Ishikawa (cell line): Measurements from ENCODE around the gene PTPN13.

Experiments used
- CEBPB ChIP-seq: IDR thresholded peaks from 2 replicates; pipeline ENCODE4 v1.6.1; 2012
- CREB1 ChIP-seq: IDR thresholded peaks from 2 replicates; pipeline ENCODE4 v1.6.1; 2012; ENCODE audit warnings: low read depth
- EGR1 ChIP-seq: IDR thresholded peaks from 2 replicates; pipeline ENCODE4 v1.6.1; 2012
- EP300 ChIP-seq: IDR thresholded peaks from 2 replicates; pipeline ENCODE4 v1.6.1; 2012; ENCODE audit warnings: borderline replicate concordance
- FOXM1 ChIP-seq: IDR thresholded peaks from 2 replicates; pipeline ENCODE4 v1.6.1; 2012; ENCODE audit warnings: low read depth, borderline replicate concordance
- MAX ChIP-seq: IDR thresholded peaks from 2 replicates; pipeline ENCODE4 v1.6.1; 2012
- NFIC ChIP-seq: IDR thresholded peaks from 2 replicates; pipeline ENCODE4 v1.6.1; 2012
- RAD21 ChIP-seq: IDR thresholded peaks from 2 replicates; pipeline ENCODE4 v1.6.1; 2012; ENCODE audit warnings: low read depth
- REST ChIP-seq: IDR thresholded peaks from 2 replicates; pipeline ENCODE4 v1.6.1; 2012; ENCODE audit warnings: low read depth, mild to moderate bottlenecking
- TAF1 ChIP-seq: IDR thresholded peaks from 2 replicates; pipeline ENCODE4 v1.6.1; 2012; ENCODE audit warnings: low read depth, mild to moderate bottlenecking
- TCF12 ChIP-seq: IDR thresholded peaks from 2 replicates; pipeline ENCODE4 v1.6.1; 2012; ENCODE audit warnings: low read depth
- TEAD4 ChIP-seq: IDR thresholded peaks from 2 replicates; pipeline ENCODE4 v1.6.1; 2012
- USF1 ChIP-seq: IDR thresholded peaks from 2 replicates; pipeline ENCODE4 v1.6.1; 2012
- YY1 ChIP-seq: IDR thresholded peaks from 2 replicates; pipeline ENCODE4 v1.6.1; 2012; ENCODE audit warnings: low read depth
- ZBTB7A ChIP-seq: IDR thresholded peaks from 2 replicates; pipeline ENCODE4 v1.6.1; 2012; ENCODE audit warnings: low read depth

Gene PTPN13

GRCh38 chr4:86755388-86755787 is 161.3 kb downstream of the PTPN13 start:
- TF ChIP-seq ZBTB7A (no peak), CEBPB (no peak), RAD21 (no peak)

DNA sequence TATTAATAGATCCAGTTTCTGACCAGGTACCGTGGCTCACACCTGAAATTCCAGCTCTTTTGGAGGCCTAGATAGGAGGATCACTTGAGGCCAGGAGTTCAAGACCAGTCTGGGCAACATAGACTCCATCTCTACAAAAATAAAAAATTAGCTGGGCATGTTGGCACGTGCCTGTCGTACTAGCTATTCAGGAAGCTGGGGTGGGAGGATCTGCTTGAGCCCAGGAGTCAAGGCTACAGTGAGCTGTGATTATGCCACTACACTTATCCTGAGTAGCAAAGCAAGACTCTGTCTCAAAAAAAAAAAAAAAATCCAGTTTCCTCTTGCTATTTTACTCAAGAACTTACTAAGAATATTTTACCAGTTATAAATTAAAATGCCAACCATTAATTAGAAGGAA is 163.4 kb downstream of the PTPN13 start:
- TF ChIP-seq RAD21: no peak
- TF ChIP-seq CEBPB: no peak
- TF ChIP-seq USF1: no peak
- TF ChIP-seq YY1: no peak
- no peak for TF ChIP-seq EP300
- no peak for TF ChIP-seq TAF1
- TF ChIP-seq MAX: no peak
- no peak for TF ChIP-seq EGR1

GRCh38 chr4:86759298-86759697 is 165.2 kb downstream of the PTPN13 start:
- TF ChIP-seq USF1: no peak
- no peak for TF ChIP-seq TCF12
- TF ChIP-seq TAF1: no peak
- TF ChIP-seq EGR1: no peak
- TF ChIP-seq TEAD4: no peak
- no peak for TF ChIP-seq NFIC
- no peak for TF ChIP-seq CREB1
- no peak for TF ChIP-seq CEBPB
- TF ChIP-seq EP300: no peak
- TF ChIP-seq FOXM1: no peak
- TF ChIP-seq ZBTB7A: no peak
- no peak for TF ChIP-seq RAD21
- no peak for TF ChIP-seq YY1
- no peak for TF ChIP-seq MAX
- no peak for TF ChIP-seq REST

DNA sequence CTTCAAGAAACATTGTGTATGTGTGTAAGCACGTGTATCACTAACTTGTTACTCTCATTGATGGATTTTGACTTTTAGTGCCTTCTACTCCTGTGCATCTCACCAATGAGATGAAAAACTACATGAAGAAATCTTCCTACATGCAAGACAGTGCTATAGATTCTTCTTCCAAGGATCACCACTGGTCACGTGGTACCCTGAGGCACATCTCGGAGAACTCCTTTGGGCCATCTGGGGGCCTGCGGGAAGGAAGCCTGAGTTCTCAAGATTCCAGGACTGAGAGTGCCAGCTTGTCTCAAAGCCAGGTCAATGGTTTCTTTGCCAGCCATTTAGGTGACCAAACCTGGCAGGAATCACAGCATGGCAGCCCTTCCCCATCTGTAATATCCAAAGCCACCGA is 168.5 kb downstream of the PTPN13 start:
- no peak for TF ChIP-seq FOXM1
- no peak for TF ChIP-seq EP300
- no peak for TF ChIP-seq EGR1
- no peak for TF ChIP-seq MAX
- no peak for TF ChIP-seq NFIC

DNA sequence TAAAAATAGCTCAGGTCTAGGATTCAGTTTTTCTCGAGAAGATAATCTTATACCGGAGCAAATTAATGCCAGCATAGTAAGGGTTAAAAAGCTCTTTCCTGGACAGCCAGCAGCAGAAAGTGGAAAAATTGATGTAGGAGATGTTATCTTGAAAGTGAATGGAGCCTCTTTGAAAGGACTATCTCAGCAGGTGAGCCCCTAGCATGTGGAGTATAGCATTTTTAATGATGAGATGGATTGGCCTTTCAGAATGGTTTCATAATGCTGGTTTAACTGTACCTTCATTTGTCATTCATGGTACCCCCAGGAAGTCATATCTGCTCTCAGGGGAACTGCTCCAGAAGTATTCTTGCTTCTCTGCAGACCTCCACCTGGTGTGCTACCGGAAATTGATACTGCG is 175.7 kb downstream of the PTPN13 start:
- TF ChIP-seq ZBTB7A: no peak
- no peak for TF ChIP-seq TCF12
- TF ChIP-seq REST: no peak
- no peak for TF ChIP-seq NFIC
- TF ChIP-seq CEBPB: no peak
- TF ChIP-seq MAX: no peak
- TF ChIP-seq TAF1: no peak
- no peak for TF ChIP-seq FOXM1
- TF ChIP-seq CREB1: no peak
- no peak for TF ChIP-seq TEAD4
- no peak for TF ChIP-seq RAD21
- TF ChIP-seq YY1: no peak

- no peak for TF ChIP-seq MAX
- no peak for TF ChIP-seq TAF1
- TF ChIP-seq RAD21: no peak
- TF ChIP-seq ZBTB7A: no peak
- TF ChIP-seq NFIC: no peak
- TF ChIP-seq EP300: no peak
- TF ChIP-seq CEBPB: no peak
- no peak for TF ChIP-seq USF1
- no peak for TF ChIP-seq CREB1
- no peak for TF ChIP-seq TEAD4
- TF ChIP-seq EGR1: no peak
- TF ChIP-seq FOXM1: no peak
- TF ChIP-seq TCF12: no peak
Measured at GRCh38 chr4:86771141-86771540, 177.0 kb downstream of the PTPN13 start.
